Prostate gland (tissue), 2 donors: ENCODE data around the gene BDNF.

Experiments
- CTCF ChIP-seq, 4 experiments: fragments of 200-600 bp in 2 of 4; fragments of 450-650 bp in 2 of 4; sonication (generic) in 2 of 4; IDR thresholded peaks; 1 replicate in 3 of 4; 2 replicates in 1 of 4; pipeline ENCODE4 v1.5.1; 2016 to 2019; ENCODE audit warnings: antibody characterized with exemption in 4 of 4, mild to moderate bottlenecking in 2 of 4, moderate library complexity in 2 of 4
- POLR2A ChIP-seq: fragments of 450-650 bp; IDR thresholded peaks from one replicate; pipeline ENCODE4 v1.6.1; 2016; ENCODE audit warnings: antibody characterized with exemption, mild to moderate bottlenecking
- POLR2AphosphoS5 ChIP-seq: sonication (generic); formaldehyde crosslinking; IDR thresholded peaks from one replicate; pipeline ENCODE4 v1.6.1; 2017; ENCODE audit warnings: antibody characterized with exemption

- TF ChIP-seq CTCF (IDR thresholded peaks at IDR 0.05) (no peak), POLR2AphosphoS5 (no peak), POLR2A (no peak)
These were observed 3.3 kb downstream of the BDNF start for GRCh38 chr11:27696961-27697360.
